ENCODE results near the gene AUTS2.

The AUTS2 gene

GRCh38 chr7:70480927-70481569, 882.8 kb downstream of the AUTS2 start:
- no peak for DNase-seq (ENCODE audit: low read depth in 1 of 2, low spot score in 1 of 2)
- Histone ChIP-seq H3K27me3 (ENCODE audit: insufficient read depth, poor library complexity, severe bottlenecking) (no peaks in the 10 kb centered on the region), H3K27ac (replicated peaks) (no peak overlapping the region), H3K4me3 (replicated peaks; ENCODE audit: insufficient read depth, low read length) (no peak overlapping the region)
- TF ChIP-seq REST (IDR thresholded peaks at IDR 0.05; ENCODE audit: insufficient replicate concordance, low read depth), result no peak
- no peak for TF ChIP-seq POLR2AphosphoS5 (IDR thresholded peaks at IDR 0.05; ENCODE audit: low read depth)
- no peak for TF ChIP-seq CTCF (IDR thresholded peaks at IDR 0.05; ENCODE audit: insufficient read depth, low read length)

- H3K27ac ChIP-seq (replicated peaks), result no peak overlapping the region
- no peaks in the 10 kb centered on the region for H3K27me3 ChIP-seq (ENCODE audit: insufficient read depth, poor library complexity, severe bottlenecking)
- no peak overlapping the region for H3K4me3 ChIP-seq (replicated peaks; ENCODE audit: insufficient read depth, low read length)
- no peak for DNase-seq (ENCODE audit: low read depth in 1 of 2, low spot score in 1 of 2)
- TF ChIP-seq POLR2AphosphoS5 (IDR thresholded peaks at IDR 0.05; ENCODE audit: low read depth), result no peak
- no peak for TF ChIP-seq REST (IDR thresholded peaks at IDR 0.05; ENCODE audit: insufficient replicate concordance, low read depth)
- TF ChIP-seq CTCF (IDR thresholded peaks at IDR 0.05; ENCODE audit: insufficient read depth, low read length), result no peak
- no peak for TF ChIP-seq SPI1 (IDR thresholded peaks at IDR 0.05; ENCODE audit: borderline replicate concordance, low read depth)
- TF ChIP-seq GABPA (IDR thresholded peaks at IDR 0.05; ENCODE audit: low read depth), result no peak
Observed at GRCh38 chr7:70481570-70482123, 883.4 kb downstream of the AUTS2 start.

GRCh38 chr7:70484255-70484654, 886.0 kb downstream of the AUTS2 start:
- Histone ChIP-seq H3K4me3 (replicated peaks; ENCODE audit: insufficient read depth, low read length) (no peak overlapping the region), H3K27ac (replicated peaks) (no peak overlapping the region), H3K27me3 (ENCODE audit: insufficient read depth, poor library complexity, severe bottlenecking) (no peaks in the 10 kb centered on the region)
- no peak for DNase-seq (ENCODE audit: low read depth in 1 of 2, low spot score in 1 of 2)
- no peak for TF ChIP-seq REST (IDR thresholded peaks at IDR 0.05; ENCODE audit: insufficient replicate concordance, low read depth)
- TF ChIP-seq CTCF (IDR thresholded peaks at IDR 0.05; ENCODE audit: insufficient read depth, low read length), result no peak
- no peak for TF ChIP-seq GABPA (IDR thresholded peaks at IDR 0.05; ENCODE audit: low read depth)

Measured in HL-60 (cell line).